AG08395 (cell line): ENCODE data around the gene SPOCK1.
"Not testable (repeated sequence)": the region's sequence is repeated elsewhere in the genome, so short reads cannot be mapped to it uniquely, and the experiment has no call there.

Source experiments
- DNase-seq: peaks from one replicate; pipeline ENCODE4 v3.0.0; 2012; ENCODE audit warnings: mixed read lengths, low spot score

The SPOCK1 gene

GRCh38 chr5:137019229-137019628 is 479.9 kb downstream of the SPOCK1 start:
- no peak for DNase-seq

- no peak for DNase-seq
Observed at GRCh38 chr5:137016783-137017324, 482.3 kb downstream of the SPOCK1 start.

- DNase-seq: no peak
Observed at GRCh38 chr5:137015540-137016116, 483.5 kb downstream of the SPOCK1 start.

GRCh38 chr5:137014731-137015130 is 484.4 kb downstream of the SPOCK1 start:
- DNase-seq: no peak

- DNase-seq: no peak
Observed at GRCh38 chr5:137010226-137010625, 488.9 kb downstream of the SPOCK1 start.

GRCh38 chr5:137004279-137004678 is 494.8 kb downstream of the SPOCK1 start:
- DNase-seq: no peak

- no peak for DNase-seq
Observed at GRCh38 chr5:137001026-137001569, 498.0 kb downstream of the SPOCK1 start.

GRCh38 chr5:136999787-137000186 is 499.3 kb downstream of the SPOCK1 start:
- DNase-seq: no peak

GRCh38 chr5:136998854-136999357 is 500.2 kb downstream of the SPOCK1 start:
- DNase-seq: no peak

- DNase-seq: no peak
Observed at GRCh38 chr5:136994154-136994553, 505.0 kb downstream of the SPOCK1 start.

GRCh38 chr5:136992796-136993489 is 506.2 kb downstream of the SPOCK1 start:
- no peak for DNase-seq

- no peak for DNase-seq
Observed at GRCh38 chr5:136985785-136986475, 513.2 kb downstream of the SPOCK1 start.

- no peak for DNase-seq
Observed at GRCh38 chr5:136984772-136985446, 514.2 kb downstream of the SPOCK1 start.

- no peak for DNase-seq
Observed at GRCh38 chr5:136981936-136982335, 517.2 kb downstream of the SPOCK1 start.

- DNase-seq: no peak
Observed at GRCh38 chr5:136979131-136979530, 520.0 kb downstream of the SPOCK1 start.

- DNase-seq: no peak
Observed at GRCh38 chr5:136963504-136963903, 535.6 kb downstream of the SPOCK1 start.

- no peak for DNase-seq
Observed at GRCh38 chr5:136957428-136957827, 541.7 kb downstream of the SPOCK1 start.

GRCh38 chr5:136954142-136954541 is 545.0 kb downstream of the SPOCK1 start:
- DNase-seq: not testable (repeated sequence)

- DNase-seq: not testable (repeated sequence)
Observed at GRCh38 chr5:136953346-136954069, 545.6 kb downstream of the SPOCK1 start.

GRCh38 chr5:136927571-136927970 is 571.6 kb downstream of the SPOCK1 start:
- no peak for DNase-seq

GRCh38 chr5:136926073-136926472 is 573.1 kb downstream of the SPOCK1 start:
- DNase-seq: no peak
